Measurements from ENCODE around the gene APOC3. TPM values are rescaled to one million over a fixed set of nuclear protein-coding genes. Genes with fewer than 3 reads are reported as not detected.

Gene APOC3
- total RNA-seq, 1 experiment from 2014 or later, result not detected

DNA sequence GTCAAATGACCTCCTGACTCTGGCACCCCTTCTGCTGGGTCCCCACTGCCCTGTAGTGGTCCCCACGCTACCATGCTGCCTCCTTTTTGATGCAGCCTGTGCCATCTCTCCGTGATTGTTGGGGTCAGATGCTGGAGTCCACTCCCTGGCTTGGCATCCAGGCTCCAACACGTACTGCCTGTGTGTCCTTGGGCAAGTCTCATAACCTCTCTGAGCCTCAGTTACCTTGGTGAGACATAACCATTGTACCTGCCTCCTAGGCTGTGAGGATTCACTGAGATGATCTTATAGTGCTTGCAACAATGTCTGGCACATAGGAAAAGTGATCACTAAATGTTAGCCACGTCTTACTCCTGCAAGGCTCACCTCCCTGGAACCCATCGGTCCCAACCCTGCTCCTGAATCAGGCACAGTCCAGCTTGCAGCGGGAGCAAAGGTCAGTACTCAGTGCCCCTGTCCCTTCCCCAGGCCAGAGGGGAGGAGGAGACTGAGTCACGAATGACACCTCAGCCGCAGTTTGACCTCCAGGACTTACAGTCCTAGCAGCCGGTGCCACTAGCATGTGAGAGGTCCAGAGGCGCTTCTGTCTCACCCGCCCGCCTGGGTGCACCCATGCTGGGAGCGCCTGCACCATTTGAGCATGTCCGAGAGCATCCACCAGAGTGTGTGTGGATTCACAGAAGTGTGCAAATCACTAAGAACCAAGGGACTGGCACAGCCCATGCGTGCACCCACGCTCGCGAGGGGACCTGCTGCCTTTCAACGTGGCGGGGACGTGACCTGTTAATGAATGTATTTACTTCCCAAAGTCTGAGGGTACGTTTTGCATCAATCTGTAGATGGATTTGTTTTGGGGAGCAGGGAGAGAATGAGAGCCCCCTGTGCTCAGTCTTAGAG is 3.6 kb upstream of the APOC3 start:
- no peak overlapping the region for H3K56ac ChIP-seq (ENCODE audit: insufficient read length, low read depth, low read length)
- no peak overlapping the region; a peak in 1 of 7 replicates for H3K27ac Mint-ChIP-seq
- no peak overlapping the region for H2BK15ac ChIP-seq (ENCODE audit: low read depth, low read length)
- H3K27me3 Mint-ChIP-seq (ENCODE audit: low read depth), result peaks cover 11% of the 10 kb centered on the region
- no peak overlapping the region for H3K4me2 ChIP-seq (ENCODE audit: insufficient read depth, insufficient read length, low read length)
- no peaks in the 10 kb centered on the region for H4K20me1 ChIP-seq (ENCODE audit: control insufficient read depth, insufficient read depth, insufficient read length)
- H3K9me3 ChIP-seq (ENCODE audit: control insufficient read depth, low read depth, low read length), result no peaks in the 10 kb centered on the region
- 0 out of 5 replicates have a peak, but pooled peaks cover 0 to under 1% of the 10 kb centered on the region in 2 experiments for H3K9me3 Mint-ChIP-seq
- no peak overlapping the region for H3K9ac ChIP-seq (ENCODE audit: extremely low read depth, insufficient read length, low read length)
- TF ChIP-seq, protein P1, sequence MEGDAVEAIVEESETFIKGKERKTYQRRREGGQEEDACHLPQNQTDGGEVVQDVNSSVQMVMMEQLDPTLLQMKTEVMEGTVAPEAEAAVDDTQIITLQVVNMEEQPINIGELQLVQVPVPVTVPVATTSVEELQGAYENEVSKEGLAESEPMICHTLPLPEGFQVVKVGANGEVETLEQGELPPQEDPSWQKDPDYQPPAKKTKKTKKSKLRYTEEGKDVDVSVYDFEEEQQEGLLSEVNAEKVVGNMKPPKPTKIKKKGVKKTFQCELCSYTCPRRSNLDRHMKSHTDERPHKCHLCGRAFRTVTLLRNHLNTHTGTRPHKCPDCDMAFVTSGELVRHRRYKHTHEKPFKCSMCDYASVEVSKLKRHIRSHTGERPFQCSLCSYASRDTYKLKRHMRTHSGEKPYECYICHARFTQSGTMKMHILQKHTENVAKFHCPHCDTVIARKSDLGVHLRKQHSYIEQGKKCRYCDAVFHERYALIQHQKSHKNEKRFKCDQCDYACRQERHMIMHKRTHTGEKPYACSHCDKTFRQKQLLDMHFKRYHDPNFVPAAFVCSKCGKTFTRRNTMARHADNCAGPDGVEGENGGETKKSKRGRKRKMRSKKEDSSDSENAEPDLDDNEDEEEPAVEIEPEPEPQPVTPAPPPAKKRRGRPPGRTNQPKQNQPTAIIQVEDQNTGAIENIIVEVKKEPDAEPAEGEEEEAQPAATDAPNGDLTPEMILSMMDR (conservative IDR thresholded peaks at IDR 0.05), result no peak
- no peak overlapping the region for H3K4ac ChIP-seq (ENCODE audit: low read depth, low read length)
- no peak overlapping the region for H2BK12ac ChIP-seq (ENCODE audit: insufficient read length, low read depth, low read length)
- H3K18ac ChIP-seq (ENCODE audit: insufficient read length, low read depth, low read length), result no peak overlapping the region
- no peak overlapping the region for H4K8ac ChIP-seq (replicated peaks; ENCODE audit: insufficient read length, low read depth, low read length)
- H3K23ac ChIP-seq (ENCODE audit: insufficient read length, low read depth, low read length), result no peak overlapping the region
- no peak overlapping the region for H3K27ac ChIP-seq (ENCODE audit: insufficient read length, low read depth, low read length)
- no peak overlapping the region for H3K14ac ChIP-seq (ENCODE audit: insufficient read depth, low read length)
- H3K4me1 Mint-ChIP-seq, result peaks cover 5 to 12% of the 10 kb centered on the region in 2 experiments
- H3T11ph ChIP-seq (ENCODE audit: low read length), result no peak overlapping the region
- H3K36me3 Mint-ChIP-seq (ENCODE audit: insufficient read depth in 1 of 3, low read depth in 3 of 3), result no peaks in the 10 kb centered on the region
- H2AK5ac ChIP-seq (ENCODE audit: insufficient read length, low read length), result no peak overlapping the region
- no peaks in the 10 kb centered on the region for H3K27me3 ChIP-seq (ENCODE audit: insufficient read depth, low read length)
- H3K79me1 ChIP-seq (ENCODE audit: insufficient read depth, low read depth, low read length, poor library complexity, severe bottlenecking), result no peaks in the 10 kb centered on the region
- H2AFZ ChIP-seq (ENCODE audit: low read length), result no peak overlapping the region
- no peak overlapping the region for H2BK120ac ChIP-seq (ENCODE audit: low read depth, low read length, poor library complexity, severe bottlenecking)
- no peaks in the 10 kb centered on the region for H3K79me2 ChIP-seq (ENCODE audit: insufficient read depth, low read length)
- H3K4me1 ChIP-seq (ENCODE audit: insufficient read depth, low read length), result no peaks in the 10 kb centered on the region; the same call in 1 of the 2 replicates
- no peak overlapping the region for H4K91ac ChIP-seq (ENCODE audit: insufficient read length, low read depth, low read length)
- H2BK5ac ChIP-seq (ENCODE audit: insufficient read length, low read length), result no peak overlapping the region
- no peak for DNase-seq
- no peak overlapping the region for H2BK20ac ChIP-seq (ENCODE audit: low read depth, low read length, poor library complexity, severe bottlenecking)
- no peak overlapping the region for H3K4me3 Mint-ChIP-seq
- H4K5ac ChIP-seq (ENCODE audit: insufficient read length, low read depth, low read length), result no peak overlapping the region
- H3K23me2 ChIP-seq (ENCODE audit: insufficient read length, low read depth, low read length, poor library complexity, severe bottlenecking), result no peaks in the 10 kb centered on the region
- no CpG with 5 or more reads among the region's 22 CpGs for WGBS (ENCODE audit: extremely low coverage, insufficient read length, low lambda C conversion rate)
